Measurements from ENCODE around the gene ACTL10.

Gene ACTL10

GRCh38 chr20:33655164-33655563 lies 11.6 kb upstream of the ACTL10 start:
- no peak overlapping the region for H3K14ac ChIP-seq (ENCODE audit: low read length in 2 of 2)

GRCh38 chr20:33656010-33656782 lies 10.5 kb upstream of the ACTL10 start:
- H4K8ac ChIP-seq (ENCODE audit: low read length), result no peak overlapping the region
- no peak overlapping the region for H3K9ac ChIP-seq (ENCODE audit: low read length)
- H3K36me3 ChIP-seq (ENCODE audit: control insufficient read depth in 1 of 2, insufficient read depth in 2 of 2, low read depth in 1 of 2, low read length in 2 of 2), result peaks cover 15 to 60% of the 10 kb centered on the region in 2 experiments
- peaks cover 12% of the 10 kb centered on the region for H3K79me1 ChIP-seq (replicated peaks; ENCODE audit: low read length, poor library complexity, severe bottlenecking)
- peaks cover 0 to under 1% of the 10 kb centered on the region in 2 experiments for H3K27me3 ChIP-seq (ENCODE audit: control insufficient read depth in 1 of 2, insufficient read depth in 1 of 2, low read length in 2 of 2)
- H3K14ac ChIP-seq (ENCODE audit: low read length in 2 of 2), result no peak overlapping the region
- H3K27ac ChIP-seq (ENCODE audit: low read length, poor library complexity, severe bottlenecking), result no peak overlapping the region
- DNase-seq, result no peak
- H2BK120ac ChIP-seq (ENCODE audit: low read depth, low read length), result no peak overlapping the region
- H3K4me1 ChIP-seq (ENCODE audit: control insufficient read depth, insufficient read depth, low read depth, low read length), result peaks cover 21% of the 10 kb centered on the region
- H3K4me2 ChIP-seq (ENCODE audit: low read length, poor library complexity, severe bottlenecking), result no peak overlapping the region
- H2BK5ac ChIP-seq (ENCODE audit: low read depth, low read length, poor library complexity, severe bottlenecking), result no peak overlapping the region
- no peak overlapping the region for H3K23ac ChIP-seq (ENCODE audit: low read length in 2 of 2)
- no peak overlapping the region for H2BK15ac ChIP-seq (ENCODE audit: low read depth, poor library complexity, severe bottlenecking)
- no peak overlapping the region for H3K4me3 ChIP-seq (ENCODE audit: insufficient read depth in 1 of 2, low read depth in 1 of 2, low read length in 2 of 2)
- no peak overlapping the region for H3K18ac ChIP-seq (ENCODE audit: low read depth in 1 of 2, low read length in 2 of 2)
- WGBS, result 95% methylated on average over 10 of the region's 10 CpGs
- H2AFZ ChIP-seq (ENCODE audit: low read depth, low read length), result no peak overlapping the region
- no peak overlapping the region for H3K4ac ChIP-seq (ENCODE audit: low read depth in 1 of 2, low read length in 2 of 2)
- H2BK12ac ChIP-seq (ENCODE audit: low read length in 2 of 2), result no peak overlapping the region
- H3K9me3 ChIP-seq (ENCODE audit: control insufficient read depth, low read length), result no peaks in the 10 kb centered on the region
- H4K91ac ChIP-seq (ENCODE audit: low read length), result no peak overlapping the region
- H2AK5ac ChIP-seq (ENCODE audit: low read length, severe bottlenecking), result no peak overlapping the region

More at GRCh38 chr20:33655164-33655563, 11.6 kb upstream of the ACTL10 start:
- Histone ChIP-seq H4K91ac (ENCODE audit: low read length) (no peak overlapping the region), H3K9ac (ENCODE audit: low read length) (no peak overlapping the region), H2BK15ac (ENCODE audit: low read depth, poor library complexity, severe bottlenecking) (no peak overlapping the region), H3K4me1 (ENCODE audit: control insufficient read depth, insufficient read depth, low read depth, low read length) (peaks cover 21% of the 10 kb centered on the region), H3K4me3 (ENCODE audit: insufficient read depth in 1 of 2, low read depth in 1 of 2, low read length in 2 of 2) (no peak overlapping the region), H3K4me2 (ENCODE audit: low read length, poor library complexity, severe bottlenecking) (no peak overlapping the region), H3K27ac (ENCODE audit: low read length, poor library complexity, severe bottlenecking) (no peak overlapping the region), H4K8ac (ENCODE audit: low read length) (no peak overlapping the region), H3K27me3 (ENCODE audit: control insufficient read depth in 1 of 2, insufficient read depth in 1 of 2, low read length in 2 of 2) (peaks cover 0 to 3% of the 10 kb centered on the region in 2 experiments), H3K18ac (ENCODE audit: low read depth in 1 of 2, low read length in 2 of 2) (no peak overlapping the region), H2AFZ (ENCODE audit: low read depth, low read length) (no peak overlapping the region), H2AK5ac (ENCODE audit: low read length, severe bottlenecking) (no peak overlapping the region), H3K36me3 (ENCODE audit: control insufficient read depth in 1 of 2, insufficient read depth in 2 of 2, low read depth in 1 of 2, low read length in 2 of 2) (peaks cover 15 to 49% of the 10 kb centered on the region in 2 experiments), H2BK5ac (ENCODE audit: low read depth, low read length, poor library complexity, severe bottlenecking) (no peak overlapping the region), H2BK12ac (ENCODE audit: low read length in 2 of 2) (no peak overlapping the region), H3K23ac (ENCODE audit: low read length in 2 of 2) (no peak overlapping the region), H3K79me1 (replicated peaks; ENCODE audit: low read length, poor library complexity, severe bottlenecking) (peaks cover 7% of the 10 kb centered on the region), H3K9me3 (ENCODE audit: control insufficient read depth, low read length) (no peaks in the 10 kb centered on the region), H3K4ac (ENCODE audit: low read depth in 1 of 2, low read length in 2 of 2) (no peak overlapping the region), H2BK120ac (ENCODE audit: low read depth, low read length) (no peak overlapping the region)
- WGBS, result 97% methylated on average over 4 of the region's 4 CpGs
- DNase-seq, result no peak

- Histone ChIP-seq H2AFZ (ENCODE audit: low read depth, low read length) (no peak overlapping the region), H3K9me3 (ENCODE audit: control insufficient read depth, low read length) (no peaks in the 10 kb centered on the region), H3K27ac (ENCODE audit: low read length, poor library complexity, severe bottlenecking) (no peak overlapping the region), H3K27me3 (ENCODE audit: control insufficient read depth in 1 of 2, insufficient read depth in 1 of 2, low read length in 2 of 2) (no peaks in the 10 kb centered on the region), H3K4me3 (ENCODE audit: insufficient read depth in 1 of 2, low read depth in 1 of 2, low read length in 2 of 2) (no peak overlapping the region), H3K18ac (ENCODE audit: low read depth in 1 of 2, low read length in 2 of 2) (no peak overlapping the region), H2BK5ac (ENCODE audit: low read depth, low read length, poor library complexity, severe bottlenecking) (no peak overlapping the region), H3K9ac (ENCODE audit: low read length) (no peak overlapping the region), H3K4me1 (ENCODE audit: control insufficient read depth, insufficient read depth, low read depth, low read length) (peaks cover 21% of the 10 kb centered on the region), H2BK12ac (ENCODE audit: low read length in 2 of 2) (no peak overlapping the region), H4K91ac (ENCODE audit: low read length) (no peak overlapping the region), H2BK120ac (ENCODE audit: low read depth, low read length) (no peak overlapping the region), H3K14ac (ENCODE audit: low read length in 2 of 2) (no peak overlapping the region), H3K4ac (ENCODE audit: low read depth in 1 of 2, low read length in 2 of 2) (no peak overlapping the region), H3K79me1 (replicated peaks; ENCODE audit: low read length, poor library complexity, severe bottlenecking) (peaks cover 18% of the 10 kb centered on the region), H4K8ac (ENCODE audit: low read length) (no peak overlapping the region), H3K4me2 (ENCODE audit: low read length, poor library complexity, severe bottlenecking) (no peak overlapping the region), H2BK15ac (ENCODE audit: low read depth, poor library complexity, severe bottlenecking) (no peak overlapping the region), H3K36me3 (ENCODE audit: control insufficient read depth in 1 of 2, insufficient read depth in 2 of 2, low read depth in 1 of 2, low read length in 2 of 2) (peaks cover 15 to 61% of the 10 kb centered on the region in 2 experiments), H3K23ac (ENCODE audit: low read length in 2 of 2) (no peak overlapping the region), H2AK5ac (ENCODE audit: low read length, severe bottlenecking) (no peak overlapping the region)
- DNase-seq, result no peak
- WGBS, result 97% methylated on average over 17 of the region's 17 CpGs
Measured at GRCh38 chr20:33656783-33657703, 9.7 kb upstream of the ACTL10 start.

- Histone ChIP-seq H3K4me2 (ENCODE audit: low read length, poor library complexity, severe bottlenecking) (no peak overlapping the region), H2BK5ac (ENCODE audit: low read depth, low read length, poor library complexity, severe bottlenecking) (no peak overlapping the region), H3K9ac (ENCODE audit: low read length) (no peak overlapping the region), H2BK15ac (ENCODE audit: low read depth, poor library complexity, severe bottlenecking) (no peak overlapping the region), H3K4ac (ENCODE audit: low read depth in 1 of 2, low read length in 2 of 2) (no peak overlapping the region), H3K4me3 (ENCODE audit: insufficient read depth in 1 of 2, low read depth in 1 of 2, low read length in 2 of 2) (no peak overlapping the region), H3K14ac (ENCODE audit: low read length in 2 of 2) (no peak overlapping the region), H2AFZ (ENCODE audit: low read depth, low read length) (no peak overlapping the region), H2BK120ac (ENCODE audit: low read depth, low read length) (no peak overlapping the region), H4K91ac (ENCODE audit: low read length) (no peak overlapping the region), H3K27ac (ENCODE audit: low read length, poor library complexity, severe bottlenecking) (no peak overlapping the region), H3K23ac (ENCODE audit: low read length in 2 of 2) (no peak overlapping the region), H2BK12ac (ENCODE audit: low read length in 2 of 2) (no peak overlapping the region), H4K8ac (ENCODE audit: low read length) (no peak overlapping the region), H3K27me3 (ENCODE audit: control insufficient read depth in 1 of 2, insufficient read depth in 1 of 2, low read length in 2 of 2) (no peaks in the 10 kb centered on the region), H2AK5ac (ENCODE audit: low read length, severe bottlenecking) (no peak overlapping the region), H3K36me3 (ENCODE audit: control insufficient read depth in 1 of 2, insufficient read depth in 2 of 2, low read depth in 1 of 2, low read length in 2 of 2) (peaks cover 15 to 61% of the 10 kb centered on the region in 2 experiments), H3K79me1 (replicated peaks; ENCODE audit: low read length, poor library complexity, severe bottlenecking) (peaks cover 23% of the 10 kb centered on the region), H3K4me1 (ENCODE audit: control insufficient read depth, insufficient read depth, low read depth, low read length) (peaks cover 27% of the 10 kb centered on the region), H3K18ac (ENCODE audit: low read depth in 1 of 2, low read length in 2 of 2) (no peak overlapping the region), H3K9me3 (ENCODE audit: control insufficient read depth, low read length) (no peaks in the 10 kb centered on the region)
- WGBS, result 98% methylated on average over 11 of the region's 12 CpGs
- DNase-seq, result no peak
Measured at GRCh38 chr20:33657704-33658095, 9.0 kb upstream of the ACTL10 start.

Measured in mesenchymal stem cell (in vitro differentiated cells and primary cell).